NOMO-1 treated with DMSO at 0.1 percent for 48 hours (cell line): ENCODE results near the gene NOX5.

Experiments
- DNase-seq: peaks from one replicate; lab custom pipeline; 2025; ENCODE audit not compliant: unreplicated experiment; lab: John Stamatoyannopoulos, UW

NOX5 gene

GRCh38 chr15:69016021-69016595 is 1.6 kb downstream of the NOX5 start:
- no peak for DNase-seq

GRCh38 chr15:69017978-69018377 is 3.5 kb downstream of the NOX5 start:
- no peak for DNase-seq

- no peak for DNase-seq
Measured at GRCh38 chr15:69018951-69019350, 4.5 kb downstream of the NOX5 start.

GRCh38 chr15:69021895-69022294 is 7.4 kb downstream of the NOX5 start:
- DNase-seq = no peak

GRCh38 chr15:69025320-69025719 is 10.8 kb downstream of the NOX5 start:
- no peak for DNase-seq

GRCh38 chr15:69026355-69026754 is 11.9 kb downstream of the NOX5 start:
- no peak for DNase-seq

- no peak for DNase-seq
Measured at GRCh38 chr15:69027976-69028518, 13.6 kb downstream of the NOX5 start.

- DNase-seq = peak; percentile 38
Measured at GRCh38 chr15:69031013-69032001, 16.8 kb downstream of the NOX5 start.

GRCh38 chr15:69032031-69032430 is 17.5 kb downstream of the NOX5 start:
- no peak for DNase-seq

GRCh38 chr15:69032703-69033373 is 18.3 kb downstream of the NOX5 start:
- no peak for DNase-seq

GRCh38 chr15:69034352-69034751 is 19.9 kb downstream of the NOX5 start:
- DNase-seq = peak; percentile 24

- no peak for DNase-seq
Measured at GRCh38 chr15:69035205-69035917, 20.9 kb downstream of the NOX5 start.

- DNase-seq = no peak
Measured at GRCh38 chr15:69035918-69036258, 21.4 kb downstream of the NOX5 start.

- no peak for DNase-seq
Measured at GRCh38 chr15:69036826-69037225, 22.3 kb downstream of the NOX5 start.

GRCh38 chr15:69037482-69037881 is 23.0 kb downstream of the NOX5 start:
- no peak for DNase-seq

GRCh38 chr15:69037977-69038376 is 23.5 kb downstream of the NOX5 start:
- DNase-seq = no peak

GRCh38 chr15:69038508-69038907 is 24.0 kb downstream of the NOX5 start:
- no peak for DNase-seq

GRCh38 chr15:69039516-69040225 is 25.2 kb downstream of the NOX5 start:
- no peak for DNase-seq

- no peak for DNase-seq
Measured at GRCh38 chr15:69042531-69042930, 28.0 kb downstream of the NOX5 start.

- DNase-seq = peak; percentile 5
Measured at GRCh38 chr15:69045802-69046201, 31.3 kb downstream of the NOX5 start.
